Thymus (tissue), 11 donors: ENCODE results near the gene STAB2. TPM values are rescaled to one million over a fixed set of nuclear protein-coding genes. Genes with fewer than 3 reads are reported as not detected.
A peak's percentile ranks its signal among the peaks of the same experiment; 100 is the strongest.

Experiments used
- DNase-seq, 9 donors: peaks; one replicate each; pipeline ENCODE4 v3.0.0-alpha.2; 2013; ENCODE audit warnings: low spot score in 9 of 9, low read depth in 6 of 9, missing footprints in 1 of 9
- H3K27ac ChIP-seq, 2 donors: one replicate each; pipeline ENCODE4 v1.5.1; 2013; ENCODE audit warnings: control low read depth in 1 of 2, low read depth in 1 of 2, low read length in 1 of 2, mild to moderate bottlenecking in 1 of 2, moderate library complexity in 1 of 2
- H3K27me3 ChIP-seq, 2 donors: one replicate each; pipeline ENCODE4 v1.5.1; 2013; ENCODE audit warnings: low read length in 1 of 2; ENCODE audit not compliant: control insufficient read depth in 2 of 2, insufficient read depth in 1 of 2
- H3K36me3 ChIP-seq, 2 donors: one replicate each; pipeline ENCODE4 v1.5.1; 2013; ENCODE audit warnings: low read length in 1 of 2, mild to moderate bottlenecking in 1 of 2, moderate library complexity in 1 of 2; ENCODE audit not compliant: control insufficient read depth in 2 of 2, insufficient read depth in 2 of 2
- H3K4me1 ChIP-seq, 2 donors: one replicate each; pipeline ENCODE4 v1.5.1; 2013; ENCODE audit warnings: low read length in 2 of 2; ENCODE audit not compliant: control insufficient read depth in 2 of 2, insufficient read depth in 2 of 2
- H3K4me3 ChIP-seq, 2 donors: one replicate each; pipeline ENCODE4 v1.5.1; 2013; ENCODE audit warnings: low read length in 2 of 2, control low read depth in 1 of 2, mild to moderate bottlenecking in 1 of 2
- H3K9me3 ChIP-seq, 2 donors: one replicate each; pipeline ENCODE4 v1.5.1; 2013; ENCODE audit warnings: low read length in 1 of 2, mild to moderate bottlenecking in 1 of 2; ENCODE audit not compliant: control insufficient read depth in 2 of 2, insufficient read depth in 1 of 2
- WGBS: extraction: QIAGEN DNeasy Blood & Tissue Kit; methylation state at CpG from one replicate; pipeline ENCODE4 v1.1.7; 2013; 5-methylcytosine and 5-hydroxymethylcytosine counted together
- polyA plus RNA-seq: library from polyadenylated mRNA; stranded (reverse); fragments of 200-250 nt; gene quantifications from one replicate; pipeline ENCODE4 v1.2.3, GENCODE V29; 2013
- total RNA-seq: library from RNA; stranded (reverse); fragments of 120-200 nt; gene quantifications from one replicate; pipeline ENCODE4 v1.2.4, GENCODE V29; 2013
- donor health status: healthy.

STAB2 gene
- total and polyA plus RNA-seq, 2 donors, result 0.11 to 0.24 TPM

DNA sequence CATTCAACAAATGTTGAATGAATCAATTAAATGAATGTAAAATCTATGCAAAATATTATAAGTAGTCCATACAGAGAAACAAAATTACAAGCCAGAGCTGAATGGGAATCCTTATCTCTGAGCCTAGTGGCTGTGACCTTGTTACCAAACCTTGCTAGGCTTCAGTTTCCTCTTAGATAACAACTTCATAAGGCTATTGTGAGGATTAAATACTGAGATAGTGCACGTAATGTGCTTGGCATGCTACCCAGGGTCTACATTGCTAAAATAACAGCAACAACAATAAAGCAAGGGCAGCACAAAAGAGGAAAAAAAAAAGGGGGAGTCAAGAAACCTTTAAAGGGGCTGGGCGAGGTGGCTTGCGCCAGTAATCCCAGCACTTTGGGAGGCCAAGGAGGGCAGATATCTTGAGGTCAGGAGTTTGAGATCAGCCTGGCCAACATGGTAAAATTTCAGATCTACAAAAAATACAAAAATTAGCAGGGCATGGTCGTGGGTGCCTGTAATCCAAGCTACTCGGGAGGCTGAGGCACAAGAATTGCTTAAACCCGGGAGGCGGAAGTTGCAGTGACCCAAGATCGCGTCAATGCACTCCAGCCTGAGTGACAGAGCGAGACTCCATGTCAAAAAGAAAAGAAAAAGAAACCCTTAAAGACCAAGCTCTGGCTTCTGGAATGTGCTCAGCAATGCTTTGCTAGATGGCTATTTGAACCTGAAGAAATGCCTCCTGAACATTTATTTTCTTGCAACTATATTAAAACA, 14.1 kb downstream of the STAB2 start:
- no peak overlapping the region for H3K4me3 ChIP-seq
- no peaks in the 10 kb centered on the region for H3K9me3 ChIP-seq
- no peaks in the 10 kb centered on the region for H3K27me3 ChIP-seq
- 82% methylated on average over 10 of the region's 10 CpGs for WGBS
- no peaks in the 10 kb centered on the region for H3K4me1 ChIP-seq
- no peak overlapping the region for H3K27ac ChIP-seq
- no peak for DNase-seq
- H3K36me3 ChIP-seq, result no peaks in the 10 kb centered on the region

- WGBS, result 93% methylated on average over 5 of the region's 5 CpGs
- no peak for DNase-seq
- no peaks in the 10 kb centered on the region for H3K9me3 ChIP-seq
- H3K4me1 ChIP-seq, result no peaks in the 10 kb centered on the region
- H3K27me3 ChIP-seq, result no peaks in the 10 kb centered on the region
- H3K27ac ChIP-seq, result no peak overlapping the region
- no peaks in the 10 kb centered on the region for H3K36me3 ChIP-seq
- H3K4me3 ChIP-seq, result no peak overlapping the region
These were observed 33.3 kb downstream of the STAB2 start for GRCh38 chr12:103620395-103620794.

DNA sequence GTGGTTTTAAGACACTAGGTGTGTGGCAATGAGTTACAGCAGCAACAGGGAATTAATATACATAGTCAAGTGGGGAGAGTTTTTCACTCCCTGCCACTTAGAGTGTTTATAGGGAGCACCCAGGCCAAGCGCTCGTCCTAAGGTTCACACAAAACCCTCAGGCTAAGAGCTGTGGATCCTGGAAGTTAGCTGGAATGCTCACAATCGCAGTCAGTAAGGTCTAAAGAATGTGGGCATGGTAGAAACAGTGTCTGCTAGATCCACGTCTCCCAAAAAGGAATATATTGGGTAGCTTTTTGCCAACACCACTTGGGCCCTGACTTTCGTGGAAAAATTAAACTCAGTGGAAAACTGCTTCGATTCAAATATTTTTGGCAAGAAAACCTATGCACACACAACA, 36.6 kb downstream of the STAB2 start:
- no peak for DNase-seq
- WGBS, result 93% methylated on average over 6 of the region's 6 CpGs
- H3K4me1 ChIP-seq, result no peaks in the 10 kb centered on the region
- H3K9me3 ChIP-seq, result no peaks in the 10 kb centered on the region
- H3K36me3 ChIP-seq, result no peaks in the 10 kb centered on the region
- H3K27ac ChIP-seq, result no peak overlapping the region
- no peak overlapping the region for H3K4me3 ChIP-seq
- H3K27me3 ChIP-seq, result no peaks in the 10 kb centered on the region

GRCh38 chr12:103626498-103626897, 39.4 kb downstream of the STAB2 start:
- Histone ChIP-seq H3K4me1 (no peaks in the 10 kb centered on the region), H3K9me3 (no peaks in the 10 kb centered on the region), H3K27me3 (no peaks in the 10 kb centered on the region), H3K4me3 (no peak overlapping the region), H3K27ac (no peak overlapping the region), H3K36me3 (no peaks in the 10 kb centered on the region)
- DNase-seq, result no peak
- WGBS, result 44% methylated on average over 4 of the region's 4 CpGs

DNA sequence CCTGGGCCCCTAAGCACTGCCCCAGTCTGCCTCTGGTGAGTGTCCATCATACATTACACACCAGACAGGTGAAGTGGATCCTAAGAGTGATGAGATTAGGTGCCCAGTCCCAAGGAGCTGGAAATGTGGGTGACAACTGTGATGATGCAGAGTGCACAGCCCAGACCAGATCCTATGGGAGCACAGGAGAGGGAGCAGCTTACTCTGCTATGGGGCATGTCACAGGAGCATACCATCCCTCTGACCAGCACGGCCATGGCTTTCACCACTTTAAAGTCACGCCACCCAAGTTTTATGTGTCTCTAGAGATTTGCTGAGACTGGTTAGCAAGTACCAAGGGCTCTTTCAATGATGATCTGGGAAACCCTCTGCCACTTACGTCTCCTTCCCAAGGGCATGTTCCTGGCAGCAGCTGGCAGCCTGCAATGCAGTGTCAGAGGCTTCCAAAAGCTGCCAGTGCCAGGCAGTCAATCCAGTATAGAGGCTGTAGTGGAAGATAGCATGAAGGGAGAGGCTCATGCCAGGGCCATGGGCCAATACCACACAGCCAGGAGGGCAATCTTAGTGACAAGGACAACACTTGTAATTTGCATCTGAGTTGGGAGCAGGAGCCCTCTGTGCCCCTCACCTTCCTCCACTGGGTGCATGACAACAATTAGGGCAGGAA, 40.2 kb downstream of the STAB2 start:
- no peak overlapping the region for H3K27ac ChIP-seq
- H3K36me3 ChIP-seq, result no peaks in the 10 kb centered on the region
- 93% methylated on average over 3 of the region's 3 CpGs for WGBS
- no peaks in the 10 kb centered on the region for H3K27me3 ChIP-seq
- no peaks in the 10 kb centered on the region for H3K9me3 ChIP-seq
- H3K4me3 ChIP-seq, result no peak overlapping the region
- no peaks in the 10 kb centered on the region for H3K4me1 ChIP-seq
- no peak for DNase-seq

DNA sequence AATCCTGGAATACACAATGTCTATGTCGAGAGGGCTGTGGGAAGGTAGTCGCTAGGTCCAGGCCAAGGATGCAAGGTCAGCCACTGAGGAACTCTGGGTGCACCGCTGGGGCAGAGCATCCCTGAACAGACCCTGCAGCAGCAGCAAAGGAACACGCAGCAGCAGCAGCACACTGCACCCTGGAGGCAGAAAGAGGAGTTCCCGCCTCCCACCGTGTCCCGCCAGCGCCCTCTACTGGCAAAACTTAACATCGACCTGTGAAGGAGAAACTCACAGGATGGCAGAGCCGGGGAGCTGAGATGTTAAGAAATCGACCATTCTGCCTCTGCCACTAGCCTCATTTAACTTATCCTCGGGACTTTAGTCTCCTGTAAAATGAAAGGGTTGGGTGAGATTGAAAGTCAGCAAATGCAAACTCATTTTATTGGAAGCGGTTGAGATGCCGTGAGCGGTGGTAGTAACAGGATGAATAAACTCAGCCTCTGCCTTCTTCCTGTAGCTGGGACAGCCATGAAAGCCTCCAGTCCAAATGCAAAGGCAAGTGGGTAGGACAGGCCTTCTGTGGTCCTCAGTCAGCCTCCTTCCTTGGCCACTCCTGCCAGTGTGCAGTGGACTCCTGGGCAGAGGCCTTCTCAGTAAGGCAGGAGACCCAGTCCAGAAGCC, 45.6 kb downstream of the STAB2 start:
- no peaks in the 10 kb centered on the region for H3K36me3 ChIP-seq
- peak; percentile 3 to 73 (median 38) for DNase-seq
- H3K9me3 ChIP-seq, result peaks cover 0 to 3% of the 10 kb centered on the region in 2 donors
- H3K27ac ChIP-seq, result no peak overlapping the region
- H3K27me3 ChIP-seq, result no peaks in the 10 kb centered on the region
- WGBS, result 58% methylated on average over 15 of the region's 15 CpGs
- H3K4me3 ChIP-seq, result no peak overlapping the region
- no peaks in the 10 kb centered on the region for H3K4me1 ChIP-seq

DNA sequence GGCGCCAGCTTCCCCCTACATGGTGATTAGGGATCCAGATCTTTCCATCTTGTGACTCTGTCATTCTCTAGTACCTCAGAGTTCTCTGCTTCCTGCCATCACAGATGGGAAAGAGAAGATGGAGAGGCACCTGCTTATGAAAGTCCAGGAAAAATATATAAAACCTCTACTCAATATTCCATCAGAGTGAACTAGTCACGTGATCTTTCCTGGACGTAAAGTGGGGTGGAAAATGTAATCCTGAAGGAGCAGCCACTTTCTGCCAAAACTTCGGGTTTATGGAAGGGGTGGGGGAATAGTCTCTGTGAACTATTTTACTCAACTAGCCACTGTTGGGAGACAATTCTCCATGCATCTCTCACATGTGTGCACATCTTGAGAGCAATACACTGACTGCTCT, 47.7 kb downstream of the STAB2 start:
- WGBS, result 97% methylated on average over 4 of the region's 4 CpGs
- no peak for DNase-seq
- H3K9me3 ChIP-seq, result peaks cover 0 to 3% of the 10 kb centered on the region in 2 donors
- H3K36me3 ChIP-seq, result no peaks in the 10 kb centered on the region
- no peak overlapping the region for H3K27ac ChIP-seq
- H3K4me1 ChIP-seq, result no peaks in the 10 kb centered on the region
- H3K4me3 ChIP-seq, result no peak overlapping the region
- H3K27me3 ChIP-seq, result no peaks in the 10 kb centered on the region

DNA sequence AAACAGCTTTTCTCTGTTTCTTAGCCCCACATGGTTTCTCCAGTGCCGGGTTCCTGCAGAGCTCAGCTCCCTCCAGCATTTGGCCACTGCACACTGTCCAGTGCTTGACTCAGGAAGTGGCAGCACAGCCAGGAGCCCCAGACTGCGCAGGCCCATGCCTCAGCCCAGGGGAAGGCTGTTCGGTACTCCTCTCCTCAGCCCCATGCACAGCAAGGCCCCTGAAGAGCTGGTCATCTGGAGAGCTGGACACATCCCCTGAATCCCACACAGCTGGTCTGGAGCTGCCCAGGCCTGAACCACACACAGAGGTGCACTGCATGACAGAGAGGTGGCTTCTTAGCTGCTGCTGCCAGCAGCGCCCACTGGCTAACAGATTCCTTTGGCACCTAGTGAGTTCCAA, 48.3 kb downstream of the STAB2 start:
- H3K27ac ChIP-seq, result no peak overlapping the region
- H3K9me3 ChIP-seq, result peaks cover 0 to 3% of the 10 kb centered on the region in 2 donors
- H3K4me1 ChIP-seq, result no peaks in the 10 kb centered on the region
- no peak for DNase-seq
- WGBS, result 96% methylated on average over 4 of the region's 4 CpGs
- no peaks in the 10 kb centered on the region for H3K36me3 ChIP-seq
- no peaks in the 10 kb centered on the region for H3K27me3 ChIP-seq
- H3K4me3 ChIP-seq, result no peak overlapping the region

DNA sequence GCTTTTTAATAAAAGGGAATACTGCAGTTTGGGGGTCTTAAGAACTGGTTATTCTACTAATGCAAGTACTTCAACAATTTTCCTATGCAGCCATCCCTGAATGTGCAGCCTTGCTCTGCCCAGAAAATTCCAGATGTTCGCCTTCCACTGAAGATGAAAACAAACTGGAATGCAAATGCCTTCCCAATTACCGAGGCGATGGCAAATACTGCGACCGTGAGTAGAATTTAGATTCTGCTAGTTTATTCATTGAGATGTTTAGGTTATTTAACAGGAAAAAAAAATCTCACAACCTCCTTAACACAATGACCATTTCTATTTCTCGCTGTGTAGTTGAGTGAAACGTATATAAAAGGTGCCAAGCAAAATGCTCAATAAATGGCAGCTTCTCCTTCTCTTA, 49.9 kb downstream of the STAB2 start:
- no peaks in the 10 kb centered on the region for H3K36me3 ChIP-seq
- H3K4me3 ChIP-seq, result no peak overlapping the region
- 97% methylated on average over 7 of the region's 7 CpGs for WGBS
- no peaks in the 10 kb centered on the region for H3K4me1 ChIP-seq
- H3K27me3 ChIP-seq, result no peaks in the 10 kb centered on the region
- DNase-seq, result no peak
- H3K27ac ChIP-seq, result no peak overlapping the region
- peaks cover 0 to 3% of the 10 kb centered on the region in 2 donors for H3K9me3 ChIP-seq
